Measurements from ENCODE around the gene CLK2. TPM values are rescaled to one million over a fixed set of nuclear protein-coding genes. Genes with fewer than 3 reads are reported as not detected.

The CLK2 gene
- total and polyA plus RNA-seq, 9 of the 15 experiments (the other 6 are each of a cell fraction or from before 2014, with no cell fraction given): 13.5 to 81.4 (median 39.6) TPM

DNA sequence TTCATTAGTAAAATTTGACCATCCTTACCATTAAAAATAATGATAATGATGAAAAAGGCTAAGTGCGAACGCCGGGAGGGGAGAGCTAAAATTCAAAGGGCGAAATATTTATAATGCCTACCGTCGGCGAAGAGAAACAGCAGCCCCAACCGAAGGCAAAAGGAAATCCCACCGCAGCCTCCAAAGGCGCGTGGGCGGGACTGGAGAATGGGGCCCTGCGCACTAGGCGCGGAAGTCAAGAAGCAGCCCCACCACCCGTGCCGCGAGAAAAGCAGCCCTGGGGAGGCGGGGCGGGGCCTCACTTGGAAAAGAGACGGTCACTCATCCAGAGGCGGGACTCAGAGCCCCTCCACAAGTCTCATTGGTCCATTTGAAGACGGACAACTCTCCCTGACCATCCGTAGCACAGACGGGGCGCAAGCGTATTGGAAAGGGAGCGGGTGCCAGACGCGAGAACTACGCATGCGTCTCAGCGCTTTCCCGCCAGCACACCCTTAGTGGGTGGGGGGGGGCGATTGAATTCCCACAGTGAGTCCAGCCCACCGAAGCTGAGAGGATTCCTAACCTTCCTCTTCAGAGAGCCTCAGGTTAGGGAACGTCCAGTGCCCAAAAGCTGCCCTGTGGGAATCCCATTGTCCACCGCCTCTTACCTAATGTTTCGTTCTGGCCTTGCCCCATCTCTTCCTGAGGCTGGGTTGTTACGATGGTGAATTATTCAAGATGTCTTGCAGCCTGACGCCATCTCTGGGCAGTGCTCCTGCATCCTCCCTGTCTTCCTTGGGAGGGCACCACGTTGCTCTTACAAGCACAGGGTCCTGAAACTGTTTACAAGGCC is 45.8 kb downstream of the CLK2 start (continued):
- TF ChIP-seq ZNF445 (CRISPR knock-in tag; IDR thresholded peaks at IDR 0.05; ENCODE audit: low read depth) (no peak), ATF1 (CRISPR knock-in tag; IDR thresholded peaks at IDR 0.05) (no peak), ATF1 (tag; IDR thresholded peaks at IDR 0.05) (peak; percentile 30; the same call in 1 of the 2 replicates), POLR2H (tag; IDR thresholded peaks at IDR 0.05; ENCODE audit: low read depth) (peak; percentile 92), TAF1 (IDR thresholded peaks at IDR 0.05; ENCODE audit: control insufficient read depth, extremely low read depth, insufficient read depth, low read length, severe bottlenecking) (peak; percentile 81), MYNN (IDR thresholded peaks at IDR 0.05) (no peak), MYNN (CRISPR knock-in tag; IDR thresholded peaks at IDR 0.05) (no peak), NONO (IDR thresholded peaks at IDR 0.05; ENCODE audit: low read depth in 2 of 2, low read length in 1 of 2) (no peak), PHF8 (IDR thresholded peaks at IDR 0.05; ENCODE audit: borderline replicate concordance, low read length) (peak; percentile 71), ZNF551 (CRISPR knock-in tag; IDR thresholded peaks at IDR 0.05) (0 out of 2 replicates have a peak, but pooled peaks have one; percentile 29), ZNF589 (CRISPR knock-in tag; IDR thresholded peaks at IDR 0.05; ENCODE audit: low read depth) (no peak; the same call in 1 of the 2 replicates), MIER1 (IDR thresholded peaks at IDR 0.05; ENCODE audit: low read depth) (no peak), BRD9 (IDR thresholded peaks at IDR 0.05; ENCODE audit: low read depth, partially characterized antibody) (peak; percentile 53), DNMT1 (IDR thresholded peaks at IDR 0.05) (no peak), NEUROD1 (IDR thresholded peaks at IDR 0.05; ENCODE audit: borderline replicate concordance, low read depth, low read length, partially characterized antibody) (peak; percentile 72), ZNF143 (CRISPR knock-in tag; IDR thresholded peaks at IDR 0.05) (no peak)
- TF ChIP-seq, protein P1, sequence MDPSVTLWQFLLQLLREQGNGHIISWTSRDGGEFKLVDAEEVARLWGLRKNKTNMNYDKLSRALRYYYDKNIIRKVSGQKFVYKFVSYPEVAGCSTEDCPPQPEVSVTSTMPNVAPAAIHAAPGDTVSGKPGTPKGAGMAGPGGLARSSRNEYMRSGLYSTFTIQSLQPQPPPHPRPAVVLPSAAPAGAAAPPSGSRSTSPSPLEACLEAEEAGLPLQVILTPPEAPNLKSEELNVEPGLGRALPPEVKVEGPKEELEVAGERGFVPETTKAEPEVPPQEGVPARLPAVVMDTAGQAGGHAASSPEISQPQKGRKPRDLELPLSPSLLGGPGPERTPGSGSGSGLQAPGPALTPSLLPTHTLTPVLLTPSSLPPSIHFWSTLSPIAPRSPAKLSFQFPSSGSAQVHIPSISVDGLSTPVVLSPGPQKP (CRISPR knock-in tag; IDR thresholded peaks at IDR 0.05): no peak
- TF ChIP-seq, protein P2, sequence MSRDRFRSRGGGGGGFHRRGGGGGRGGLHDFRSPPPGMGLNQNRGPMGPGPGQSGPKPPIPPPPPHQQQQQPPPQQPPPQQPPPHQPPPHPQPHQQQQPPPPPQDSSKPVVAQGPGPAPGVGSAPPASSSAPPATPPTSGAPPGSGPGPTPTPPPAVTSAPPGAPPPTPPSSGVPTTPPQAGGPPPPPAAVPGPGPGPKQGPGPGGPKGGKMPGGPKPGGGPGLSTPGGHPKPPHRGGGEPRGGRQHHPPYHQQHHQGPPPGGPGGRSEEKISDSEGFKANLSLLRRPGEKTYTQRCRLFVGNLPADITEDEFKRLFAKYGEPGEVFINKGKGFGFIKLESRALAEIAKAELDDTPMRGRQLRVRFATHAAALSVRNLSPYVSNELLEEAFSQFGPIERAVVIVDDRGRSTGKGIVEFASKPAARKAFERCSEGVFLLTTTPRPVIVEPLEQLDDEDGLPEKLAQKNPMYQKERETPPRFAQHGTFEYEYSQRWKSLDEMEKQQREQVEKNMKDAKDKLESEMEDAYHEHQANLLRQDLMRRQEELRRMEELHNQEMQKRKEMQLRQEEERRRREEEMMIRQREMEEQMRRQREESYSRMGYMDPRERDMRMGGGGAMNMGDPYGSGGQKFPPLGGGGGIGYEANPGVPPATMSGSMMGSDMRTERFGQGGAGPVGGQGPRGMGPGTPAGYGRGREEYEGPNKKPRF (IDR thresholded peaks at IDR 0.05; ENCODE audit: low read depth, low read length): no peak
- TF ChIP-seq, protein P3, sequence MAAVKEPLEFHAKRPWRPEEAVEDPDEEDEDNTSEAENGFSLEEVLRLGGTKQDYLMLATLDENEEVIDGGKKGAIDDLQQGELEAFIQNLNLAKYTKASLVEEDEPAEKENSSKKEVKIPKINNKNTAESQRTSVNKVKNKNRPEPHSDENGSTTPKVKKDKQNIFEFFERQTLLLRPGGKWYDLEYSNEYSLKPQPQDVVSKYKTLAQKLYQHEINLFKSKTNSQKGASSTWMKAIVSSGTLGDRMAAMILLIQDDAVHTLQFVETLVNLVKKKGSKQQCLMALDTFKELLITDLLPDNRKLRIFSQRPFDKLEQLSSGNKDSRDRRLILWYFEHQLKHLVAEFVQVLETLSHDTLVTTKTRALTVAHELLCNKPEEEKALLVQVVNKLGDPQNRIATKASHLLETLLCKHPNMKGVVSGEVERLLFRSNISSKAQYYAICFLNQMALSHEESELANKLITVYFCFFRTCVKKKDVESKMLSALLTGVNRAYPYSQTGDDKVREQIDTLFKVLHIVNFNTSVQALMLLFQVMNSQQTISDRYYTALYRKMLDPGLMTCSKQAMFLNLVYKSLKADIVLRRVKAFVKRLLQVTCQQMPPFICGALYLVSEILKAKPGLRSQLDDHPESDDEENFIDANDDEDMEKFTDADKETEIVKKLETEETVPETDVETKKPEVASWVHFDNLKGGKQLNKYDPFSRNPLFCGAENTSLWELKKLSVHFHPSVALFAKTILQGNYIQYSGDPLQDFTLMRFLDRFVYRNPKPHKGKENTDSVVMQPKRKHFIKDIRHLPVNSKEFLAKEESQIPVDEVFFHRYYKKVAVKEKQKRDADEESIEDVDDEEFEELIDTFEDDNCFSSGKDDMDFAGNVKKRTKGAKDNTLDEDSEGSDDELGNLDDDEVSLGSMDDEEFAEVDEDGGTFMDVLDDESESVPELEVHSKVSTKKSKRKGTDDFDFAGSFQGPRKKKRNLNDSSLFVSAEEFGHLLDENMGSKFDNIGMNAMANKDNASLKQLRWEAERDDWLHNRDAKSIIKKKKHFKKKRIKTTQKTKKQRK (IDR thresholded peaks at IDR 0.05; ENCODE audit: borderline replicate concordance, low read depth, low read length): 0 out of 2 replicates have a peak, but pooled peaks have one; percentile 12
- TF ChIP-seq, protein P4, sequence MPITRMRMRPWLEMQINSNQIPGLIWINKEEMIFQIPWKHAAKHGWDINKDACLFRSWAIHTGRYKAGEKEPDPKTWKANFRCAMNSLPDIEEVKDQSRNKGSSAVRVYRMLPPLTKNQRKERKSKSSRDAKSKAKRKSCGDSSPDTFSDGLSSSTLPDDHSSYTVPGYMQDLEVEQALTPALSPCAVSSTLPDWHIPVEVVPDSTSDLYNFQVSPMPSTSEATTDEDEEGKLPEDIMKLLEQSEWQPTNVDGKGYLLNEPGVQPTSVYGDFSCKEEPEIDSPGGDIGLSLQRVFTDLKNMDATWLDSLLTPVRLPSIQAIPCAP (CRISPR knock-in tag; IDR thresholded peaks at IDR 0.05; ENCODE audit: borderline replicate concordance): no peak
